ENCODE measurements around the gene A3GALT2. TPM values are rescaled to one million over a fixed set of nuclear protein-coding genes. Genes with fewer than 3 reads are reported as not detected.

The A3GALT2 gene
- total RNA-seq, 1 donor from 2014 or later, result not detected

DNA sequence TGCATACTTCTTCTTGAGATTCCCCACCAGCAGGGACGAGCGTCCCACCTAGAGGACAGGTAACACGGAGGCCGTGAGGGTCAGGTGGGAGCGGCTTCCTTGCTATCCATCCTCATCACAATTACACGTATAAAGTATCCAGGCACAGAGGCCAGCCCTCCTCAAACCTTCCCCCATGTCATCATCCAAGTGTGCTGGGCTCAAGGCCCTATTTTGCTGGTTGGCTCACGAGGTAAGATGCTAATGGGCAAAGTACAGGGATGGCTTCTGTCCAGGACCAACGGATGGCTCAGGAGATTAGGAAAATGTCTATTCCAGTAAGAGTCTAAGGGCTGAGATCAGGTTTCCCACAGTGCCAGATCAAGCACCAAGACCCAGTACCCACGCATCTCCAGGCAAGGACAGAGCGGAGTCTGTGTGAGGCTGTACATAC is 11.5 kb upstream of the A3GALT2 start:
- no peak for DNase-seq (ENCODE audit: low read depth in 2 of 2)

DNA sequence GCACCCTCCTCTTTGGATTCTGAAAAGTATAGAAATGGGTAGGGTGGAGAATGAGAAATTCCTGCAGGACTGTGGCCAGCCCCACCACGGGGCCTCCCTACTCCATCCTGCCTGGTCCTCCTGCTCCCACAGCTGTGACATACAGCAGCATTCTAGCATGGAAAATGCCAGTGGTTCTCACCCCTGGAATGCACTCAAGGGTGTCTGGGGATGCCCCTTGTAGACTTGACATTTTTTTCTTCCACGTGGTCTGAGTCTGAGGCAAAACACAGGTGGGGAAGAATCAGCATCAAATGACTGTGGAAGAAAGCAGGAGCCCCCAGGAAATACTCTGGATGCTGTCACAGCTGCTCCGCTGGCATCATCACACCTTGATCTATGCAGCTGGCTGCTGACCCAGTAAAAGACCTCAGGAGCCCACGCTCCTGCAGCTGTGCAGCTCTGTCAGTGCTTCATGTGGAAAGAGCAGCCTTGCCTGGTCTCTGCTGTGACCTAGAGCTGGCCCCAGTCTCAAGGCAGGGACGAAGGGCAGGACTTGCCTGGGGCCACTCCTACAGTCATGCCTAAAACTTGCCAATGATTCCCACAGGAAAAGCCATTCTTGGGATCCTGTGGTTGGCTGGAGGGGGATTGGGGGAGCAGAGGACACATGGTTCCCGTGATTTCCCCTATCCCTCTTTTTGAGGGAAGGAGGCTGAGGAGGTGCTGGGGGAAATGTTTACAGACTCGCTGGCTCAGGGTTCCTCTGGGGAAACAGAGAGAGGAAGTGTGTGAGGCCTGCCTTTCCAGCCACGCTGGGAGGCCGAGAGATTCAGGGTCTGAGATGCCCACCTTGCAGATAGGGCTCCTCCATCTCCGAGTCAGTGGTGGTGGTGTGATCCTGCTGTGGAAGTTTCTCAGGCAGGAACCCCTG is 10.8 kb upstream of the A3GALT2 start:
- DNase-seq (ENCODE audit: low read depth in 2 of 2), result no peak

DNA sequence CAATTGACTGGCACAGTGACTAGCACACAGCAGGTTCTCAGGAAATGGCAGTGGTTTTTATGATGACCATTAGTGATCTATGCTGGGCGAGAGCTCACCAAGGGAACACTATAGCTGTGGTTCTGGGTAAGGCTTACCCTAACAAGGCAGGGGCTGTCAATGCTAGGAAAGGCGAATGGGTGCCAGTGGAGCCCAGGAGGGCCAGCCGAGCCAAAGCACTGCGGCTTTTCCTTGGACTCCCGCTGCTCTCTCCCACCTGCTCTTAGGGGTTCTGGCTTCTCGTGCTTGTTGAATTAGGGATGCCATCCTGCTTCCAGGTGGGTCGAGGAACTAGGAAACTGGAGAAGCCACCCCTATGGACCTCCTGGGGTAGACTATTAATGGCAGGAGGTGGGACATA is 10.0 kb upstream of the A3GALT2 start:
- no peak for DNase-seq (ENCODE audit: low read depth in 2 of 2)

DNA sequence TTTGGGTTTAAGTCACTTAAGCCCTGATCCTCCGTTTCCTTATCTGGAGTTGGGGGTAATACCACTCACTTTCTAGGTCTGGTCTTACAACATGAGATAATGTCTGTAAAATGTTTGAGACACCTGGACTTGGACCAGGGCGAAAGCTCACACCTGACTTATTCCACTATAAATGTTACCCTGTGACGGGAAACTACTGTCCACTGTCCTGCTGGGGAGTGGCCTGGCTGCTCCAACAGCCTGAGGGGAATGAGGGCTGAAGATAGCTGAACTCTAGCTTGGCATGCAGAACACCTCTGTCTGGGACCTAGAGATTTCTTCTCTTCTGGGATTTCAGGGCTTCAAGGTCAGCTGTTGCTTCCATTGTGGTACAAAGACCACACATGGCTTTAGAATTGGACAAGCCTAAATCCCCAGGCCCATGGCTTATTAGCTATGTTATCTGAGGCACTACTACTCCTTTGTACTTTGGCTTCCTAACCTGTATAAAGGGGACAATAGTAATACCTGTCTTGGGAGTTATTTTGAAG is 9.5 kb upstream of the A3GALT2 start:
- no peak for DNase-seq (ENCODE audit: low read depth in 2 of 2)

DNA sequence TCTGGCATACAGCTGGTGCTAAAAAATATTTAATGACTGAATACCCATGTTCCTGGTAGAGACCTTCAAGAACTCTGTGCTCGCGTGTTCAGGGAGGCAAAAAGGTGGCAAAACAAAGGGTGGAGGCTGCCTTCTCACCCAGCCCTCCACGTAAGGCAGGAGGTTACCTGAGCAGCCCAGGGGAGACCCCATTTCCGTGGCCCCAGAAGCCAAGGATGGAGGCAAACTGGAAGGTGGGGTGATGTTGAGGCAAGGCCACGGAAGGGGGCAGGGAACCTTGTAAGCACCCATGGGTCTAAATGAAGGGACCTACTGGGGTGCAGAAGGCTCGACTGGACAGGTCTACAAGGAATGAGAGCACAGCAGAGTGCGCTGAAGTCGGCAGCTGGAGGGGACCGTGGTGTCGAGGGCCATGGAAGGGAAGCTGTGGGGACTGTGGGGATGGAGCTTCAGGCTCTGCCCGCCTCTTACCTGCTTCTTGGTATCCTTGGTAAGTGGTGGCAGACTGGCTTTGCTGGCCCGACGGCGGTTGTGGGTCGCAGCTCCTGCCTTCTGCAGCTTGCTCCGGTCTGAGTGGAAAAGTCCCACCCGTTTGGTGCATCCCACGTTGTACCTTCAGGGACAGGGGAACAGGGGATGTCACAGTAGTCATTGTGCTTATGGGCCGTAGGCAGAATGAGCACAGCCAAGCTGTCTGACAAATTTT is 8.9 kb upstream of the A3GALT2 start:
- DNase-seq (ENCODE audit: low read depth in 2 of 2), result no peak

DNA sequence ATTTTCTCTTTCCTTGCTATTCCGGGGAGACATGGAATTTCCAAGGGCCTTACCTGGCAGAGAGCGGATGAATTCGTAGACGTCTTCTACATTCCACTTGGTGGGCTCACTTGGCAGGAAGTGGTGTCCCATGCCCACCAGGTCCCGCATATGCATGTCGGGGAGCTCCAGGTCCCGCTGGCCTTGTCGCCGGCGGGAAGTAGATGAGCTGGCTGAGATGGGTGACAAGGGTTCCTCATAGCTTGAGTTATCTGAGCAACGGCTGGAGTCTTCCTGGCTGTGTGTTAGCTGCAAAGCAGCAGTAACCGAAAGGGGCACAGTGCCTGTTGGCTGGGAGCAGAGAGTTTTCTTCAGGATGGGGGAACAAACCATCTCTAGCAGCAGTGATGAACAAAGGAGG is 7.9 kb upstream of the A3GALT2 start:
- no peak for DNase-seq (ENCODE audit: low read depth in 2 of 2)

DNA sequence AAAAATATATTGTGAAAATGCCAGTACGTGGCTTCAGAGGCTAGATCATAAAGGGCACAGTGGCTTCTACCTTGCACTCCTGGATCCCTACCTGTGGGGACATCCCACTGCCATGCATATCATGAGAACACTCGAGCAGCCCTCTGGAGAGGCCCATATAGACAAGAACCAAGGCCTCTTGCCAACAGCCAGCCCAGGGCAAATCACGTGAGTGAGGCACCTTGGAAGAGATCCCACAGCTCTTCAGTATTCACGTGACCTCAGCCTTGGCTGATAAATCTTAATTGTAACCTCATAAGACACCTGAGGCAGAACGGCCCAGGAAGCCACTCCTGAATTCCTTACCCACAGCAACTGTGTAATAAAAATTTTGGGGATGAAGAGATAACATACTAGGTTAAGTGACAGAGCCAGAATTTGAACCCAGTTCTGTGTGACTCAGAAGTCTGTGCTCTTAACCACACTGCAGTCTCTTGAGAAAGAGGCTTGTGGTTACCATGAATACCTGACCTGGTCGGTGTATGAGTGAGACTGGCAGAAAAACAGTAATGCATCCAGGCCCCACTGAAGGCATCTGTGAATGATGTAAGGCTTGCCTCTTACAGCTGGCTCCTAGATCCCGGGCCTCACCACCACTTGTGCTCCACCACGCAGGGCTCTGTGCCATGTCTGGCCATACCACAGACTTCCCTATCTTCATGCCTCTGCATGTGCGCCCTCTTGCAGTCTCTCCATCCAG is 6.9 kb upstream of the A3GALT2 start:
- DNase-seq (ENCODE audit: low read depth in 2 of 2), result no peak

DNA sequence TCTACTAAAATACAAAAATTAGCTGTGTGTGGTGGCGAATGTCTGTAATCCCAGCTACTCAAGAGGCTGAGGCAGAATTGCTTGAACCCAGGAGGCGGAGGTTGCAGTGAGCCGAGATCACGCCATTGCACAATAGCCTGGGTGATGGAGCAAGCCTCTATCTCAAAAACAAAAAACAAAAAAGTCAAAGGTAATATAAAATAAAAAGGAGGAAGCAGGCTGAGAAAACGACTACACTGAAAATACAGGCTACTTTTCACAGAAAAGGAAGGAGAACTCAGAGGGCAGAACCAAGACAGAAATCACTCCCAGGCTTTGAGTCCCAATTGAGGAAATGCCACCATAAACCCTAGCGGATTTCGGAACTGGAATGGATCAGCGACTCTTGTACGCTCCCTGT is 5.9 kb upstream of the A3GALT2 start:
- no peak for DNase-seq (ENCODE audit: low read depth in 2 of 2)

DNA sequence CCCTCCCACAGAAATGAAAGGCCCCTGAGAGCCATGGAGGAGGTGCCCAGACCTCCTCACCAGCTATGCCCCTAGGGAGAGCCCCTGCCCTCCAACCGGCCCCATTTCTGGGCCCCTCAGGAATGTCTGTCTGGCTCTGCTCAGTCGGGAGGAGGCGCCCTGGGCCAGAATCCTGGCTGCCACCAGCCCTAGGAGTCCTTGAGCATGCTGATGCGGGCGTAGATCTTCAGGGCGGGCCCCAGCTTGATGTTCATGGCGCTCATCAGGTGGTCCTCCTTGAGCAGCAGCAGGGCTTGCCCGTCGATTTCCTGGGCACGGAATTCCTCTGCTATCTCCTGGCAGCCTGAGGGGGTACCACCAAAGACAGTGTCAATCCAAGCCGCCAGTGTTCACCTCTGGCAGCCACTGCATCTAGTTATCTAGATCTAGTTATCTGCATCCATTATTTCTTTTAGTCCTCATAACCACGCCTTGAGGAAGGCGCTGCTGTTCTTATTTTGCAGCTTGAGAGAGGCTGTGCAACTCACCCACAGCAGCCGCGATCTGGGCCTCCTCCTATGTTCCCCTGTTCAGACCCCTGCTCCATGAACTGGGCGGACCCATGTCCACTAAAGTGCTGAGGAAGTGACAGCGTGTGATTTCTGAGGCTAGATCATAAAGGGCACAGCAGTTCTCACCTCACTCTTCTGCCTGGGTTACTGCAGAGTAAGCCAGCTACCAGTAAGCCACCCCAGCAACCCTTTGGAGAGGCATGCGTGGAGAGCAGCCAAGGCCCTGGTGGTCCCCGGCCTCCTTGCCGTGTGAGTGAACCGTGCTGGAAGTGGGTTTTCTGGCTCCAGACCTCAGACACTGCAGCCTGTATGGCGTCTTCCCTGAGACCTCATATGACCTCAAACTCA is 4.0 kb upstream of the A3GALT2 start:
- no peak for DNase-seq (ENCODE audit: low read depth in 2 of 2)

DNA sequence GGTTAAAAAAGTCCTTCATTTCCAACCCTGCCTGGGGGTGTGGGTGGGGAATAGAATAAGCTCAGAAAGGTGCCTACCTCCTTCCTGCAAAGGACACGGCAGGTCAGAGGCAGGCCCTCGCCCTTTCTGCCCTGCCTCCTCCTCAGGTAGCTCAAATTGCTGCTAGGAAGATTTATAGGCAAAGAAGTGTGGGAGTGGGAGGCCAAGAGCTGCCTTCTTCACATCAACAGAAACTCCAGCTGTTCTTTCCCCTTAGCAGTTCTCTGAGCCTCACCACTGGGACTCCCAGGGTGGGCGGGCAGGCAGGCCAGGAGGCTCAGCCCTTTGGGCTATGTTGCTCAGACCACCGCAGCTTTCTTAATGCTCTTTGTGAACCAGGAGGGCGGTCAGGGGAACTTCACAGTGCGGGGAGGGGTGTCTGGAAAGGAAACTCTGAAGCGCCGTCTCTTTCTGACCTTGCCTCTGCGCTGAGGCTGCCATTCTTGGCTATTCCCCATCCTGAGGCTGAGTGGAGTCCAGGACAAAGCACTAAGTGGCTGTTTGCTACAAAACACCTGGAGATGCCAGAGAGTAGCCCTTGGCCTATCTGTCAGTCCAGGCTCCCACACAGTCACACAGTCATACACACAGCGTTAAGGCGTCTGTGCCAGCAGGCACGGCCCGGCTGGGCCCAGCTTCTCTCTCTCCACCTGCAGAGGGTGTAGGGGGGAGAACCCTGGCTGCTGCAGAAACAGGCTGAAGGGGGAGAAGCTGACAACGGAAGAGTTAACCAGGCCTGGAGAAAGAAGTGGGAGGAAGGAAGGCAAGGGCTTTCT is 3.0 kb upstream of the A3GALT2 start:
- no peak for DNase-seq (ENCODE audit: low read depth in 2 of 2)

DNA sequence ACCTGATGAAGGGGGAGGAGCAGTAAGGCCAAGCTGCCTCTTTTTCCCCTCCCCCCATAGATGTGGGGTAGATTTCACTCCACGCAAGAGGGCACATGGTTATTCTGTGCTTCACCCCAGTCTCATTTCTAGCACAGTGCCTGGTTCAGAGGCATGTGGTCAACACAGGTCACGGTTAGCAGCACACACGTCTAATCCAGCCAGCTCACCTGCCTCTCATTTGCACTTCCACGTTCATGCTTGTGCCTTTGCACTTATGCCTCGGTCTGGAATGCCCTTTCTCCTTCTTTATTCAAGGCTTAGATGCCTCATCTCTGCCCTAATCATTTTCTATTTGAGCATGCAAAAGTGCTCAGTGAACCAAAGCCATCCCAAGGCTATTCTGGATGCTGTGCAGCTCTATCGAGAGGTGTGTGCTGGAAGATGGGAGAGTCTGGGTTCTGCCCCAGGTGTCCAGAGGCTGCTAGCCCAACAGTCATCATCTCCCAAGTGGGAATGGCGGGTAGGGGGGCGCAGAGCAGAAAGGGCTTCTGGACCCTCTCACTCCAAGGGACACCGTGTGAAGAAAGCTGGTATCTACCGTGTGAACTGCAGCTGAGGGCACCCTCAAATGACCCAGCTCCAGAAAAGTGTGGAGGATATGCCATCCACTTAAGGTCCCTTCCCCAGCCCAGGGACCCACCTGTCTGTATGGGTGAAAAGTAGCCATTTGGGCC is 2.1 kb upstream of the A3GALT2 start:
- no peak for DNase-seq (ENCODE audit: low read depth in 2 of 2)

DNA sequence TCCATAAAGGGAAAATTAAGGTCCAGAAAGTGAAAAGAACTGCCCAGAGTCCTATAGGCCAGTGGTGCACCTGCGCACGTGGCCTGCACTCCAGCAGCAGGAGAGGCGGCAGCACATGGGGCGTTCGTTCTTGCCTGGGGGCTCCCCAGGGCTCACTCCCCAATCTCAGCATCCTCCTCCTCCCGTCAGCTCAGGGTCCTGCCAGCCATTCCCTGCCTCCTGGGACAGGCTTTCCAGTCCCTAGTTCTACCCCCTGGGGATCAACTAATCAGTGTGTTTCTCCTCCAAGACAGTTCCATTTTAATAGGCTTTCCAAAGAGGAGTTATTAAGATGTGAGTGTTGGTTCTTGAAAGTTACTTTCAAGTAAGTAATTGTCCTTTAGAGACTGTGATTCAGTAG is 1.2 kb upstream of the A3GALT2 start:
- DNase-seq (ENCODE audit: low read depth in 2 of 2), result no peak

DNA sequence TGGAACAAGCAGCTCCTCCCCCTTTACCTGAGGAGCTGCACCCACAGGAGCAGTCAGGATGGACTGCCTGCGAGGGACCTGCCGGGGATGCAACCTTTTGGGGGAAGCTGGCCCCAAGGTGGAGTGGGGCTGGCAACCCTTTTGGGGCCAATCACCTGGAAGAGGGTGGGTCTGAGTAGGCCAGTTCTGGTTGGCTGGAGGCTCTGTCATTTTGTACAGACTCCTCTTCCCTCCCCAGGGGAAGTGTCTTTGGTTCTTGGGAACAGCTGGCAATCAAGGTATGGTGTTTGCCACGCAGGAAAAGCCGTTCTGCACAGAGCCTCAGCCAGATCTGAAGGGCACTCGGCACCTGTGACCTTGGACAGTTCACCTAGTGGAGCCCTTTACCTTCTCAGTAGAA is 280 bp upstream of the A3GALT2 start:
- DNase-seq (ENCODE audit: low read depth in 2 of 2), result no peak

DNA sequence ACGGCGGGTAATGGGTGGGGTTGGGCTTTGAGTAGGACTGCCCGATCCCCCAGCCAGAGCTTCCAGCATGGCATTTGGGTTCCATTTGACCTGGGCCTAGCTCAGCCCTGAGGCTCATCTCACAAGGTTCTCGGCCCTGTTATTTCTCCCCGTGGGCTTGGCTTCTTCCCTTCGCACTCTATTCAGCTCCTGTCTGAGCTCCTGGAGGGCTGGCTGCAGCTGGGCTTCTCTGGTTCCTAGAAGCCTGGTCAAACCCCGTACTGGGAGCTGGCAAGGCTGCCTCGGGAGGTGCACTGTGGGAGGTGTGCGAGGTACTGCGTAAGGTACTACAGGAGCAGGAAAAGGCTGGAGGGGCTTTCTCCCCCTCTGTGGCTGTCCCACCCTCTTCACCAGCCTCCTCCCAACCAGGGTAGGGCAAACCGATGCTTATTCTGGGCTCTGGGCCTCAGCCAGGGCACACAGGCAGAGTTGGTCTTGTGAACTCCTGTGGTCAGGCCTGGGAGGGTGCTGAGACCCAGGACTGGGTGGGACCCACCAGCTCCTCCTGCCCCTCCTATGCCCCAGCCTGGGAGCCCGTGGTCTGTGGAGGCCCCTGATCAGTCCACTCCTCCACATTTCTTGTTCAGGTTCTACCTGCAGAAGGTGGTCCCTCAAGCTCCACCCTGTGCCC is 814 bp downstream of the A3GALT2 start:
- DNase-seq (ENCODE audit: low read depth in 2 of 2), result no peak

DNA sequence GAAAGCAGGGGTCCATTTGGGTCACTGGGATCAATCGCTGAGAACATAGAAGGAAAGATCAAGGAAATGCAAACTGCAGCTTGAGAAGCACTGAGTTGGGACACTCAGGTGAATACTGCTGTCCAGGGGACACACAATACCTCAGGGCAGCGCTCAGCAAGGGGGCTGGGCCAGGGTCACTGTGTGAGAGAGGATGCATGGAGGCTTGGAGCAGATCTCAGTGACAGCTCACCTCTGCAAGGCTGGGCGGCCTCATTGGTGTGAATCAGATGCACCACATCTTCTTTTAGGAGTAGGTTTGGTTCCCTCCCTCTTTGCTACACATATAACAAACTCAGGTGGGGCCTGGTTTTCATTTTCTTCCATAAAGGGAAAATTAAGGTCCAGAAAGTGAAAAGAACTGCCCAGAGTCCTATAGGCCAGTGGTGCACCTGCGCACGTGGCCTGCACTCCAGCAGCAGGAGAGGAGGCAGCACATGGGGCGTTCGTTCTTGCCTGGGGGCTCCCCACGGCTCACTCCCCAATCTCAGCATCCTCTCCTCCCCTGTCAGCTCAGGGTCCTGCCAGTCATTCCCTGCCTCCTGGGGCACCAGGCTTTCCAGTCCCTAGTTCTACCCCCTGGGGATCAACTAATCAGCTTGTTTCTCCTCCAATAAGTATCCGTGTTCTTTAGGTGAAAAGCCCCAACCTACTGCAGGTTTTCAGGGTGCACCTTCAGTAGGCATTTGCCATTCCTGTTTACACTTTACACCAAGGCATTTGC is 1.5 kb downstream of the A3GALT2 start:
- no peak for DNase-seq (ENCODE audit: low read depth in 2 of 2)

DNA sequence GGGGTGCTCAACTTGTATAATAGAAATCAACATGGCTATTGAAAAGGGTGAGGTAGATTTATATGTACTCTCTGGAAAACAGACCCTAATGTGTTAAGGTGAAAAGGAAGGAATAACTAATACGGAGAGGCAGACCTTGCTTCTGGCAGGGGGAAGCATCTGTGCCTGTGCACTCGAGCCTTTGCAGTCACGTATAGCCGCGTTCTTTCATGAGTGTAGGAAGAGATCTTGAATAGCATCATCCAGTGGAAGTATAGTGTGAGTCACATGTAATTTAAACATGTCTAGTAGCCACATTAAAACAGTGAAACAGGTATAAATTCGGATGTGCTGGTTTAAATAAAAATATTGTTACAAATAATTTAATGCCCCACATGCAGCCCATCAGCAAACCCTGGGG is 3.0 kb downstream of the A3GALT2 start:
- DNase-seq (ENCODE audit: low read depth in 2 of 2), result no peak

DNA sequence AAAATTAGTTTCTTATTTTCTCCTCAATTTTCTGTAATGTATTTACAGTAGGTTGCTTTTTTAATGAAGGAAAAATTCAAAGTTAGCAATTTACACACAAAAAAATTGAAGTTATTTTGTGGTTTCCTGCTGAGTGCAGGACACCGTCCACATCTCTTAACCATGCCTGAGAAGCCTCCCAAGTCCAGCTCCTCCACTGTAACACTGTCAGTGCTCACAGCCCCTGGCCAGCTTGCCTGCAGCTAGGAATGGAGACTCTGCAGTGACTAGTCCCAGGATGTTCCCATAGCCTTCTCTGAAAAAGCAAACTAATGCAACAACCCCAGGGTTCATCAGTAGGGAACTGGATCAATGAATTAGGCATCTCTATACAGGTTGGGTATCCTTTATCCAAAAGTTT is 3.5 kb downstream of the A3GALT2 start:
- no peak for DNase-seq (ENCODE audit: low read depth in 2 of 2)

DNA sequence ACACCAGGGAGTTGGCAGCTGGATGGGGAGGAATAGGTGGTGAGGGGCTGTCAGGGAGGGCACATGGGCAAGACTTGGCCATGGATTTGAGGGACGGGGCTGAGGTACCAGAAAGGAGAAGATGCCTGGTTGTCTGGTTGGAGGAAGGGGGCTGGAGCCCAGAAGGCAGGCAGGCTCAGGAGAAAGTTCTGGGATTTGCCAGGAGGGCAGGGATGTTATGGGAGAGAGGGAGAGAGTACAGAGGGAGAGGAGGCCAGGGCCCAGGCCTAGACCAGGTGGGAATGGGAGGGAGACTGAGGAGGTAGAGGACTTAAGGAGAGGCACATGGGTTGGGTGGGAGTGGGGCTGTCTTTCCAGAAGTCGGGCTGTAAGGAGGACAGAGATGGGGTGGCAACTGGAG is 4.3 kb downstream of the A3GALT2 start:
- no peak for DNase-seq (ENCODE audit: low read depth in 2 of 2)

Data from dermis microvascular lymphatic vessel endothelial cell (primary cell).